GM19455 (cell line): ENCODE results near the gene PAPPA.

Source experiments
- ATAC-seq: cut with Tn5 transposase; IDR thresholded peaks from one replicate; pipeline ENCODE4 v1.9.1; 2021; ENCODE audit not compliant: unreplicated experiment

Gene PAPPA

DNA sequence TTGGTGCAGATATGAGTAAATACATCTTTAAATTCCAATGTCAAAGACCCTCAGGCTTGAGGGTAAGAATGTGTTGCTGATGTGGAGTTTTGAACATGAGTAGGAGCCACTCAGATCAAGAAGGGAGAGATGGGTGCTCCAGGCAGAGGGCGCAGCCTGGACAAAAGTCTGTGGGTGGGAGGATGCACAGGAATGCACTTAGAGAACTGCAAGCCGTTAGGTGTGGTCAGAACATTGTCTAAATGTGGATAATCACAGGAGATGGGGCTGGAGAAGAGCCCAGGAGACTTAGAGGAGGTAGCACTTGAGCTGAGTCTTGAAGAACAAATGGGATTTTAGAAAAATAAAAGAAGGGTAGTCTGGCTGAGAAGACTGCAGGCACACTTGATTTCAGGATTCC lies 255.5 kb downstream of the PAPPA start:
- no peak for ATAC-seq

DNA sequence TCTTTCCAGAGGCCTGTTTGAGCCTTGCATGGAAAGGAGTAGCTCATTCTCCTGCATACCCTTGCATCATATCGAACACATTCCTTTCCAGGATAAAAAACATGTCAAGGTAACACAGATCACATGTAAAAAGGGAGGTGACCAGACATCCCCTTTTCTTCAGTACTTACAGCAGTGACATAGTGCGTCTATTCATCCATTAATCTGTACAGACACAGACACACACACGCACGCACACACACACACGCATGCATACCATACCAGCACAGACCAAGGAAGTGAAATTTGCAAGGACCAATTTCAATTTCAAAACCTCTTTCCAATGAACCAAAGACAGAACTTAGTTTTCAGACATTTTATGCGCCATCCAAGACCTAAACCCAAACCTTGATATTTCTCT lies 256.0 kb downstream of the PAPPA start:
- ATAC-seq: no peak

DNA sequence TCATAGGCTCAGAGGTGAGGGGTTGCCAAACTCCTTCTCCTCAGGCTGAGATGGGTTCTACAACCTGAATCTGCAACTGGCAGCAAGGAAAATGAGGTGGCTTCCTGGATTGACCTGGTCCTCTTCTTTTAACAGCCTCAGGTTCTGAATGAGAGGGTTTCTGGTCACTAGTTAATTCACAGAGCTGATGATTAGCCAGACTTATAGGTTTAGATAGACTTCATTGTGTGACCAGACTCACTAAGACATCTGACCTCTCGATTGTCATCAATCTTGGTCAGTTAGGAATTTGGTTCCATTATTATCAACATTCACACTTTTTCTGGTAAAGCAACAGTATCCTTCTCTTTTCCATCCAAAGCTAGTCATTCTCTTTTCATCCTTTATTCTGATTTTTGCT lies 257.9 kb downstream of the PAPPA start:
- no peak for ATAC-seq

DNA sequence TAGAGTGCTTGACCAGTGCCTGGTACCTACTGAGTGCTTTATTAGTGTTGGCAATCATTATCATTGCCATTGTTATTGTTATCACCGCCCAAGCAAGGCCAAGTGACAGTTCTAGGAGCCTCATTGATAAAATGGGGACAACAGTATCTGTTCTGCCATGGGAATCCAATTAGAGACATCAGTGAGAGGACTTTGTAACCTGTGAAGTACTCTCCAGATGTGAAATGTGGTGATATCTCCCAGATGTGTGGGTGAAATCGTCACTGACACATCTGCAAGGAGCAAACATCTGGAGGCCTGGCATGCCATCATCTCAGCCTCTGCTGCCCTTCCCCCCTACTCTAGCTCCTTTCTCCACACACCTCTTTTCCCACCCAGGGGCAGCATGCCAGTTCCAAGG lies 260.8 kb downstream of the PAPPA start:
- no peak for ATAC-seq

DNA sequence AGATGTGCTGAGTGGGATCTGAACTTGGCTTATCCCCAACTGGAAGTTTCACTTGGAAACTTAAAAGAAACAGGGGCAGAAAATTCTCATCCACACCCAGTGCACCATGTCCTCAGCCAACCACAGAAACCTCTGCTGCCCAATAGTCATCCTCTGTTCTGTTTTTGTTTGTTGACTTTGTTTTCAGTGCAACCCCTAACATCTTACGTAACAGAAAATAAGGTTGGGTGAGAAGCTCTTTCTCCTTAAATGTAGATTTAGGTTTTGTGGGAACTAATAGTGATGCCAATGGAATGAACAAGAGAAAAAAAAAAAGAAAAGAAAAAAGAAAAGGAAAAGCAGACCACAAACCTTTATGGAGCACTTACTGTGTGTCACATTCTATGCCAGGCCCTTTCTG lies 262.8 kb downstream of the PAPPA start:
- no peak for ATAC-seq

DNA sequence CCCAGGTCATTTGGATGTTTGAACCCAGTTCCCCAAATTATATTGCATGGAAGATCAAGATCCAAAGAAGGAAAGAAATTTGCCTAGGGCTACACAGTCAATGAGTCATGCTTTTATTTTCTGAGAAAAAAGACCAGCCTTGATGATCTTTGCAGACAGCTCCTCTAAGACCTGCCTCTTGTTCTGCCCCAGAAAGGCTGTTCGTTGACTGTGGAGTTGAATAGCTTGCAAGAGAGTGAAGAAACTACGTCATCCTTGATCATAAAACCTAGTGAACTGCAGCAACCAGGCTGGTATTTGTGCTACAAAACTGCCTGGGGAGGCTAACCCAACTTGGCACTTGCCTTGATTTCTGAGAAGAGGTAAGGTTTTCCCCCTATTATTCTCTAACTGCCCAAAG lies 263.9 kb downstream of the PAPPA start:
- ATAC-seq: no peak

DNA sequence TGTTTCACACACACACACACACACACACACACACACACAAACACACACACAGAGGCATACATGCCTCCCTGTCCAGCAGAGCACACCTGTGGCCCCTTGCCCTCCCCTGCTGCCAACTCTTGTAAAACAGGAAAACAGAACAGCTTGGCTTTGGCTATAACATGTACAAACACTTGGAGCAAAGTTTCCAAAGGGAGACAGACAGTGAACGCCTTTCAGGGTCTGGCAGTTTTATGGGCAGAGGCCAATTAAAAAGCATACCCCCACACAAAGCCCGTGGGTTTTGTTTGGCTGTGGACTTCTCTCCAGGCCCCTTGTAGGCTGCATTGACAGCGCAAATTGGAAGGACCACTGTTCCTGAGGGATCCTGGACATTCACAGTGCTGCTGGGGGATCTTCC lies 265.6 kb downstream of the PAPPA start:
- no peak for ATAC-seq

DNA sequence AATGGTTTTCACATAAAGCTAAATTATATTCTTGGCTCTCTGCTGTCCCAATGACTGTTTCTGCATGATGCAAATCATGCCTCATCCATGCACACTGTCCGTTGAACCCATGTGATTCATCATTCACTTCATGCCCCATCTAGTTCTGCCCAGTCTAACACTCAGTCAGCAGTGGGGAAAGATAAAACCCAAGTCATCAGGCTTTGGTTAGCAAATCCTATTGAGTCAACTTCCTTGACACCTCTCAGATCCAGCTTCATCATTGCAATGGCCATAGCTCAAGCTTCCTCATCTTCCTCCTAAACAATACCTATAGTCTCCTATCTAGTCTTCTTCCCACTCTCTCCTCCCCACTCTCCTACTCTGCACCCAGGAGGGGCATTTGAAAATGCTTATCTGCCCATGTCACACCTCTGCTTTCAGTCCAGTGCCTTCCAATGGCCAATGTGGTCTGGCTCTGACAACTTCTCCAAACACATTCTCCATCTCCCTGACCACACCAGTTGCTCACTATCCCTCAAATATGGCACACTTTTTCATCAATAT lies 267.5 kb downstream of the PAPPA start:
- no peak for ATAC-seq

DNA sequence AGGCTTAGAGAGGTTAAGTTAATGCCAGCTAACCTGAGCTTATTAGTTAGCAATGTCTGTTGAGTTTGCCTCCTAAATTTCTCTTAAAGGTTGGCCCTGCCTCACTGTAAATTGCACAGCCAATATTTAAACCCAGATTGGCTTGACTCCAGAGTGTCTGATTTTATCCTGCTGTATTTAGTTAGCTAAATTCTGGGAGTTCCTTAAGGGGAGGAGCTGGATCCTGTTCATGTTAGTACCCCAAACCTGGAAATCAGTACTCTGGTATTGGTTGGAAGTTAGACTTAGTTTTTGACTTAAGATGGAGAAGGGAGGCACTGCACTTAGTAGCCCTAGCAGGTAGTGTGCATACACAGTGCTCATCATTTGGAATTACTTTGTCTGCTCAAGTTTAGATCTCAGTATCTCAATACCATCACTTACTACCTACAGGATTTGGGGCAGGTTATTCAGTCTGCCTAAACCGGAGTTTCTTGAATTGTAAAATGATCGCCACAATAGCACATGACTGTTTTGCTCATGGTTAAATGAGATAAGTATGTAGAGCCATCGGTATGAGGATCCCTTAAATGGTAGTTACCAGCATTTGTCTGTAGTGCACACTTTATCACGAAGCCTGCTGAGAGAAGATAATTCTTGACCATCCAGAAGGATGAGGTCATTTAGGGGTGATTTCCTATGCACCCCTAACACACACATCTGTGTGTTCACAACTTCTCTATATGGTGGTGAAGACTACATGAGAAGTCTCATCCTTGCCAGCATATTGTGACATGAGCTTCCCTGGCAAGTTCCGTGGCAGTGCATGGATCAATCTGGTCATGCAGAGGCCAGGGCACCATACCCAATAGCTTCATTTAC lies 268.8 kb downstream of the PAPPA start:
- no peak for ATAC-seq

DNA sequence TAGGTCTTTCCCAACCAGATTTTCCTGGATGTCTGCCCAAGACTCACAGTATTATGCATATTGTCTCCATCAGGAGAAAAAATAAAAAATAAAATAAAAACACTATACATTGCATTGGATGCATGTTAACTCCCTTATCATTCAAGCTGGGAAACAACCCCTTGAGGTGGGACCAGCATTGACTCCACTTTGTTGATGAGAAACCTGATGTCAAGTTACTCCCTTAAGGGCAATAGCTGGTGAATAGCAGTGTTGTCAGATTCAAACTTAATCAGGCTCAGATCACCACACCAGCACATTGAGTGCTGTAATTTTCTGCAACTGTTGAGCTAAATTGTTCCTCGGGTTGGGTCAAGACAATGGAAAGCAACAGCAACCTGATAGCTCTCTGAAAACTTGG lies 269.6 kb downstream of the PAPPA start:
- no peak for ATAC-seq

DNA sequence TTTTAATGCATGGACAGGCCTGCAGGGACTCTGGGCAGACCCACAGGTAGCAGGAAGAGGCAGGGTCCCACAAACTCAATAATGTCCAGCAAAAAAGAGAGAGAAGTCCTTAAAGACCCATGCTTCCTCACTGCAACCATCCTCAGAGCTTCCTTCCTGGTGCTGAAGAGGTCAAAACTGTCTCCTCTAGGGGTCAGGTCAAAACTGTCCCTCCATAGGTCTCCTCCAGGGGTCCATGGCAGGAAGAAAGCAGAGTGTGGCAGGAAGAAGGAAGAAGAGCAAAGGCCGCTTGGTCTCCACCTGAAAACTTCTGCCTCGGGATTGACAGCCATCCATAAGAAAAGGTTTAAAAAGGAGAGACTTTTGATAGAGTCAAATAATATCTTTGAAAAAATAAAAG lies 271.7 kb downstream of the PAPPA start:
- ATAC-seq: no peak

DNA sequence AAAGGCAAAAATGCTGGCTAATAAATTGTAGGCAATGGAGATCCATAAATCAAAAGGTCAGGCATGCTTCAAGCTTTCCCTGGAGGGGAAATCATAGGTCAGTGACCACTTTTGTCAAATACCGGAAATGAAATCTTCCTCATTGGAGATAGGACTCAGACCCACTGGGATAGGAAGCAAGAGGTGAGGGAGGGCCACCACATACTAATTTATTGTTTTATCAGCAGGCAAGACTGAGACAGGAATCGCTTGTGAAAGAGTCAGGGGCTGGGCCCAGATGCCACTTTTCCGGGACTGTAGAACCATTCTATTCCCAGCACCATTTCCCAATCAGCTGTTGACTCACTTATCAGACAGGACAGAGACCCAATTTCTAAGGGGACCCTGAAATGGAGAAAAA lies 277.3 kb downstream of the PAPPA start:
- ATAC-seq: no peak

DNA sequence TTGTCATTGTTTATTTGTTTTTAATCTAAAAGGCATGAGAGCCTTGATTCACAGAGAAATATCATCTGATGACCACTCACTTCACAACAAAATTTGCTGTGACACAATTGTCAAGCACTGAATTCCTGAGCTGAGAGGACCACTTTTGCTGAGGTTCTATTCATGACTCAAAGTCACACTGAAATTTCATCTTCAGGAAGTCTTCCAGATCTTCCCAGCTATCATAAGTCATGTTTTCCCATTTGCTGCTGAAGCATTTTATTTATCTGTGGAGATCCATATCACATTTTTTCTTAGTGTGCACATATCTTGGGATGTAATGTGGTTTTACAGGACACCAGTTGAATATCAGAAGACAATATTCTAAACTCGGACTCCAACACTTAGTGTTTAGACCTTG lies 278.5 kb downstream of the PAPPA start:
- no peak for ATAC-seq

DNA sequence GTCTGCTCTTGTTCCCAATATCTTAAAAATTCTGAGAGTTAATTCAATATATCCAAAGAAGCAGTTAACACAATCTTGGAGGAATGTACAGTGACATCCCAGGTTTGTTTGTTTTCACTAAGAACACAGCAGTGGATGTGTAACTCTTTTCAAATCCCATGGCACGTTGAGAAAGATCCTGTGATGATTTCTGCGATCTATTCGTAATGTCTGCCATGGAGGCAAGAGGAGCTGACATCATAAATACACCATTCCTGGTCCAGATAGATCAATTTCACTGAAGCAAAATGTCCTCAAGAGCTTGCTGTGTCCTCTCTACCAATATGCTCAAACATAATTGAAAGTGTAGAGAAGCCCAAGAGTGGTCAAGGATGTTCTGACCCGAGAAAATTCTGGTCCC lies 280.7 kb downstream of the PAPPA start:
- no peak for ATAC-seq

DNA sequence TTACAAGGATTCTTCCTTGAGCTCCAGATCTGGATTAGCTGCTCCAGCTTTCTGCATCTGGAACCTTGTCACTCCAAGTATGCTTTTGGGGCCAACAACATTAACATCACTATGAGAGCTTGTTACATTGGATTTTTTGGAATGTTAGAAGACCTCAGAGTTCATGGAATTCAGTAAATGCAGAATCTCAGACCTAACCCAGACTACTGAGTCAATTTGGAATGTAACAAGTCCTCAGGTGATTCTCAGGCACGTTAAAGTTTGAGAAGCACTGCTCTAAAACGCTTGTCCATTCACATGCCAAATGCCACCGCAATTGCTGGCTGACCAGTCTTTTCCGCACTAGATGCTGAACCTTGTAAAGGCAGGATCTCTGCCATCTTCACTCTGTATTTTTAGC lies 282.1 kb downstream of the PAPPA start:
- ATAC-seq: no peak

DNA sequence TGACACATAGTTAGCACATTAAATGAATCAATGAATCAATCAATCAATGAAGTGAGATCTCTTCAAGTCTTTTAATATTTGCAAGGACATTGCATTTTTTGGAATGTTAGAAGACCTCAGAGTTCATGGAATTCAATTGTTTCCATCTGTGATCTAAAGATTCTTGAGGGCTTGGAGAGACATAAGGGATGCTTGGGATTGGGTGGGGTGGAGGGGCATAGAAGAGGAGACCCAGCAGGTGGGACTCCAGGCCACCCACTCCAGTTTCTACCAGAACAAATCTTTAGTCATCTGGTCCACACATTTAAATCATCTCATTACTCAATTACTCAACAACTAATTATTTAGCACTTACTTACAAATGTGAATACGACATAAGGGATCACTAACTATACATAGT lies 282.5 kb downstream of the PAPPA start:
- ATAC-seq: no peak

DNA sequence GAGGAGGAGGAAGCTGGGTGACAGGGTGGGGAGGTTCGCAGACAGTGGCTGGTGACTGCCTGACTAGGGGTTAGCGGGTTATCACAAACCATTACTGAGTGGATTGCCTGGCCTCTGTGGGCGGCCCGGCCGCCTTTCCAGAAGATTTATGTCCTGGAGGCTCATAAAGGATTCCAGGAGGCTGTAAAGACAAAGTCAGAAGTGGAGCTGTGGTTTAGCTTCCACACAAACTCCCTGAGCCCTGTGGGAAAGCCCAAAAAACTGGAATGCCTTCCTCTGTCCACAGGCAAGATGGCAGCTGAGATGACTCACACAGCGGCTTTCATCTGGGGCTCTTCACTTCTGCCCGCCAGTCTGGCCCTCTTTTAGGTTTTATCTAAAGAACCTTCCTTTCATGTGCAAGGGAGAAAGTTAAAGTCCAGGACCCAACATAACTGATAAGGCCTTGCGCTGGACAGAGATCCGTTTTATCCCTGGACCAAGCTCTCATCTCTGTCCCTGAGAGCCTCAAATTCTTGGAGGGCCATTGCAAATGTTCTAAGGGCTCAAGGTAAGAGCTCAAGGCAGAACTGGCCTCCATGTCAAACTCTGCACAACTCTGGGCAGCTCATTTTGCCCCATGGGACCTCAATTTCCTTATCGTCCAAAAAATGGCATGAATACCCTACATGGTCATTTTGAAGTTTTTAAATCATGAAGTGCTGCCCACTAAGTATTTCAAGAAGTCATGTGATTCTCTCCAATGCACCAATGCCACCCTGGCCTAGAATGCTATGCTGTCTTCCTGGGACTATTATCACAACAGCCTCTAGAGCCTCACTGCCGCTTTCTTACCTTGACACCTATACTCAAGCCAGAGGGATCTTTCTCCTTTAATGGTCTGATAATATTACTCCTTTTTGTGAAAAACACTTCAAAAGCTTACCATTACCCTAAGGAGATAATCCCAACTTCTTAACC lies 284.1 kb downstream of the PAPPA start:
- ATAC-seq: no peak

DNA sequence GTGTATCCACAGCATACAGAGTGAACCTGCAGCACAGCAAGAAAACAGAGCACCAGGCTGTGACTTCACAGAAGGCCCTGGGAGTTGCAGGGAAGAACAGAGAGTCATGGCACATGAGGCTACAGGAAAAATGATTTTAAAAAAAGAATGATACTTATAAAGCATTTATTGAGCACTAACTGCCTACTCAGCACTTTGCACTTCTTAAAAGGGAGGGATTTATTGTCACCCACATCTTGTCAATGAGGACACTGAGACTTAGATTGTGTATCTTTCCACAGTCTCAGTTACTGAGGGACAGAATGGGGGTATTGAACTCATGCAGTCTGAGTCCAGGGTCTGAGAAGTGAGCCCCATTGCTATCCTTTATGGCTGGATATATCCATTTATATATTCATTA lies 288.9 kb downstream of the PAPPA start:
- no peak for ATAC-seq

DNA sequence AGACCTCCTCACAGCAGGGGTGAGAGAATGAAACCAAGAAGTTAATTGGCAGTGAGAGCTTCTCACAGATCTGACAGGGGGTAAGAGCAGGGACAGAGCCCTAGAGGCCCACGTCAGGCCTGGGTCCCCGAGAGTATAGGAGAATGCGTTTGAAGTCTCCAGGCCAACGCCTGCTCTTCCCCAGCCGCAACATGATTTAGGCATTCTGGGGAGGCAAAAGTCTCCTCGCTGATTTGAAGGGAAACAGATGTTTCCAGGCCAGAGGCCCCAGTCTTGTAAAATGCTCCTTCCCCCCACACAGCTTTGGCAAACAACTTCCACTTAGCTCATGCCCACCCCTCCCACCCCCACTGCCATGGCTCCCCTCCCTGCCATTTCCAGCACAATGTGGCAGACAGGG lies 294.3 kb downstream of the PAPPA start:
- no peak for ATAC-seq

DNA sequence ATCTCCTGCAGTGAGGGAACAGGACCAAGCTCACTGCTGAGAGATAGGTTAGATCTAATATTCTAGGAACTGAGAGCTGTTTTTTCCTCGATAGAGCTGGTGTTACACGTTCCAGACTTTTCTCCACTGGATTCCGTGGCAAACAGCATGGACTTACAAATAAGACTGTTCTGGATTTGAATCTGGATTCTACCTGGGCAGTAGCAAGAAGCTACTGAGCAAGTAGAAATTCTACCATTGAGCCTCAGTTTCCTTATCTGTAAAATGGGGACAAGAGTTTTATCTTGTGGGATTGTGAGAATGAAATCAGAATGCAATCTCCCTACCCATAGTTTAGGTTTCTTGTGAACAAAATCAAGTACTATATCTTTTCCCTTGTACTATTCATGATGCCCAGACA lies 294.8 kb downstream of the PAPPA start:
- ATAC-seq: no peak

DNA sequence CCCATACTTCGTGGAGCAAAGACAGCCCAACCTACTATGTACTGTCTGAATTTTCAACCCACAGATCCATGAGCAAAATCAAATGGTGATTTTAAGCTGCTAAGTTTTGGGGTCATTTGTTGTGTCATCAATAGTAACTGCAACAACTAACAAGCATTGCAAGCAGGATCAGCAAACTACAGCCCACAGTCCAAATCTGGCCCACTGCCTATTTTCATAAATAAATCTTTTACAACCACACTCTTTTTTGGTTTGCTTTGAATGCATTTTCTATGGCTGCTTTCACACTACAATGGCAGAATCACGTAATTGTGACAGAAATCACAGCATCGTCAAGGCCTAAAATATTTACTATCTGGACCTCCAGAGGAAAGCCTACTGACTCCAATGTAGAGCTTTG lies 296.4 kb downstream of the PAPPA start:
- no peak for ATAC-seq
